Transverse colon (tissue), 4 donors: ENCODE results near the gene BCAP29. TPM values are rescaled to one million over a fixed set of nuclear protein-coding genes. Genes with fewer than 3 reads are reported as not detected.

Experiments used
- DNase-seq: peaks from one replicate; pipeline ENCODE4 v3.0.0-alpha.2; 2019
- H3K27ac ChIP-seq, 4 donors: fragments of 200-600 bp; sonication (generic); 2 replicates each; pipeline ENCODE4 v1.5.1; 2016 to 2018; ENCODE audit warnings: inconsistent platforms in 4 of 4
- H3K27me3 ChIP-seq: fragments of 200-600 bp; sonication (generic); 2 replicates; pipeline ENCODE4 v1.5.1; 2017; ENCODE audit warnings: inconsistent platforms
- H3K36me3 ChIP-seq, 4 donors: fragments of 200-600 bp; sonication (generic); 2 replicates each; pipeline ENCODE4 v1.5.1; 2017 to 2019; ENCODE audit warnings: inconsistent platforms in 4 of 4
- H3K4me1 ChIP-seq, 4 donors: fragments of 200-600 bp; sonication (generic); 2 replicates each; pipeline ENCODE4 v1.5.1; 2017 to 2020; ENCODE audit warnings: inconsistent platforms in 4 of 4
- H3K4me3 ChIP-seq, 4 donors: fragments of 200-600 bp; sonication (generic); 1 replicate in 1 of 4; 2 replicates in 3 of 4; pipeline versions ENCODE4 v1.5.1 to v1.6.1; 2017 to 2019; ENCODE audit warnings: inconsistent platforms in 4 of 4
- H3K9me3 ChIP-seq, 2 donors: fragments of 200-600 bp; sonication (generic); 2 replicates each; pipeline ENCODE4 v1.5.1; 2017 to 2019; ENCODE audit warnings: inconsistent platforms in 2 of 2
- EP300 ChIP-seq: sonication (generic); formaldehyde crosslinking; IDR thresholded peaks from one replicate; pipeline ENCODE4 v1.6.1; 2017; ENCODE audit warnings: antibody characterized with exemption, low read depth
- POLR2A ChIP-seq: fragments of 450-650 bp; IDR thresholded peaks from one replicate; pipeline ENCODE4 v1.6.1; 2016; ENCODE audit warnings: antibody characterized with exemption, mild to moderate bottlenecking, moderate library complexity
- POLR2AphosphoS5 ChIP-seq, 3 donors: sonication (generic); formaldehyde crosslinking; IDR thresholded peaks; one replicate each; pipeline ENCODE4 v1.6.1; 2016; ENCODE audit warnings: antibody characterized with exemption in 3 of 3
- WGBS, 2 donors: methylation state at CpG; one replicate each; pipeline ENCODE4 v1.1.5; 2018; ENCODE audit warnings: low coverage in 1 of 2; 5-methylcytosine and 5-hydroxymethylcytosine counted together
- in situ Hi-C, 4 donors: fragments of 200-750 bp; cut with MboI; loops; one replicate each; pipeline versions ENCODE4 v1.15.0 to v1.15.1; 2017; ENCODE audit warnings: low sequenced_read_pairs in 3 of 4, low pct_ligation_motif_present in 1 of 4, low pct_unique_long_range_greater_than_20kb in 1 of 4
- intact Hi-C: fragments of 100-400 bp; cut with DNase I; formaldehyde crosslinking; loops from one replicate; pipeline ENCODE4 v1.15.1; 2023; ENCODE audit warnings: low total_unique reads
- total RNA-seq, 4 donors: library from RNA; depleted of rRNA; stranded (reverse); fragments of >200 nt; gene quantifications; one replicate each; pipeline ENCODE4 v1.1.0, GENCODE V29; 2016
- TF ChIP-seq, protein P1 (sequence below), 5 experiments: fragments of 200-600 bp in 3 of 5; fragments of 450-650 bp in 2 of 5; sonication (generic) in 3 of 5; IDR thresholded peaks; 1 replicate in 2 of 5; 2 replicates in 3 of 5; pipeline ENCODE4 v1.5.1; 2016 to 2017; ENCODE audit warnings: antibody characterized with exemption in 5 of 5, inconsistent platforms in 3 of 5, mild to moderate bottlenecking in 2 of 5, moderate library complexity in 1 of 5

Gene BCAP29
- total RNA-seq, 4 donors from 2014 or later, result 8.6 to 96.5 (median 73.1) TPM

DNA sequence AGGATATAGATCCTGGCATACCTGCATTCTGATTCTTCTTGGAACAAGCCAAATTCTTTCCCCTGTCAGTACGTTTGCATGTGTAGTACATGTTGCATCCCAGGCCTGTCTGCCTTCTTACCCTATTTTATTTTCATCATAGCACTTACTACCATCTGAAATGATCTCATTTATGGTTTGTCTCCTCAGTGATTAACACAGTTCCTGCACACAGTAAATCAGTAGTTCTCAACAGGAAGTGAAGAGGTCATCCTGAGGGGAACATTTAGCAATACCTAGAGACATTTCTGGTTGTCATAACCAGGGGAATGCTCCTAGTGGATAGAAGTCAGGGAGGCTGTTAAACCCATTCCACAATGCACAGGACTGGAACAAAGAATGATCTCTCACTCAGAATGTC, 42.4 kb downstream of the BCAP29 start:
- DNase-seq, result no peak
- peak overlapping the region in 1 of 4 donors; percentile 1 for H3K27ac ChIP-seq

DNA sequence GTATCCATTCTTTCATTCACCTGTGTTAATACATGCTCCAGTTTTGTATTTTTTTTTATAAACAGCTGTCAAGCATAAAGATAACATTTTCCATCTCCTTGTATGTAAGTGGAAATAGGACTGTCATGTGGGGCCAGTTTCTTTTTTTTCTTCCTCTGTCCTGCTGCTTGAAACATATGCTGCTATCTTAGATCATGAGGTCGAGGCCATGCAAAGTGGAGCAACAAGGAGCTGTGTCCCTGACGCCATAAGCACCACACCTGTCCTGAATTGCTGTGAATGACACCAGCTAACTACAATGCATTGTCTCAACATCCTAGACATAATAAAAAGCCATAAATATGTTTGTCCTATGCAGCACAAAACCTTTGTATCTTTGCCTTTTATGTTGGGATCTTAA, 42.8 kb downstream of the BCAP29 start:
- no peaks in the 10 kb centered on the region for H3K27me3 ChIP-seq
- H3K4me1 ChIP-seq, result peaks cover 0 to 3% (median 0%) of the 10 kb centered on the region in 4 donors
- intact Hi-C loops, result no loop called here
- peak overlapping the region in 1 of 4 donors; percentile 1 for H3K27ac ChIP-seq
- 40% methylated on average over 2 of the region's 2 CpGs; no CpG with 5 or more reads in 1 of the 2 donors for WGBS, 2 donors
- in situ Hi-C loops, result no loop called here
- H3K9me3 ChIP-seq, result no peaks in the 10 kb centered on the region
- no peak overlapping the region for H3K4me3 ChIP-seq
- TF ChIP-seq POLR2A, result no peak
- TF ChIP-seq POLR2AphosphoS5 (IDR thresholded peaks at IDR 0.05), result no peak
- no peak for TF ChIP-seq EP300
- TF ChIP-seq, protein P1, sequence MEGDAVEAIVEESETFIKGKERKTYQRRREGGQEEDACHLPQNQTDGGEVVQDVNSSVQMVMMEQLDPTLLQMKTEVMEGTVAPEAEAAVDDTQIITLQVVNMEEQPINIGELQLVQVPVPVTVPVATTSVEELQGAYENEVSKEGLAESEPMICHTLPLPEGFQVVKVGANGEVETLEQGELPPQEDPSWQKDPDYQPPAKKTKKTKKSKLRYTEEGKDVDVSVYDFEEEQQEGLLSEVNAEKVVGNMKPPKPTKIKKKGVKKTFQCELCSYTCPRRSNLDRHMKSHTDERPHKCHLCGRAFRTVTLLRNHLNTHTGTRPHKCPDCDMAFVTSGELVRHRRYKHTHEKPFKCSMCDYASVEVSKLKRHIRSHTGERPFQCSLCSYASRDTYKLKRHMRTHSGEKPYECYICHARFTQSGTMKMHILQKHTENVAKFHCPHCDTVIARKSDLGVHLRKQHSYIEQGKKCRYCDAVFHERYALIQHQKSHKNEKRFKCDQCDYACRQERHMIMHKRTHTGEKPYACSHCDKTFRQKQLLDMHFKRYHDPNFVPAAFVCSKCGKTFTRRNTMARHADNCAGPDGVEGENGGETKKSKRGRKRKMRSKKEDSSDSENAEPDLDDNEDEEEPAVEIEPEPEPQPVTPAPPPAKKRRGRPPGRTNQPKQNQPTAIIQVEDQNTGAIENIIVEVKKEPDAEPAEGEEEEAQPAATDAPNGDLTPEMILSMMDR (IDR thresholded peaks at IDR 0.05), result no peak
- no peaks in the 10 kb centered on the region for H3K36me3 ChIP-seq
- DNase-seq, result peak; percentile 11

More for the DNA sequence above, 42.4 kb downstream of the BCAP29 start:
- peaks cover 0 to 3% (median 0%) of the 10 kb centered on the region in 4 donors for H3K4me1 ChIP-seq
- no peaks in the 10 kb centered on the region for H3K27me3 ChIP-seq
- no peaks in the 10 kb centered on the region for H3K9me3 ChIP-seq
- intact Hi-C loops, result no loop called here
- TF ChIP-seq, protein P1 (IDR thresholded peaks at IDR 0.05), result no peak
- TF ChIP-seq POLR2AphosphoS5 (IDR thresholded peaks at IDR 0.05) (no peak), EP300 (no peak), POLR2A (no peak)
- in situ Hi-C loops, result no loop called here
- no peak overlapping the region for H3K4me3 ChIP-seq
- 29 to 68% methylated on average over 1 of the region's 1 CpG for WGBS, 2 donors
- H3K36me3 ChIP-seq, result no peaks in the 10 kb centered on the region

DNA sequence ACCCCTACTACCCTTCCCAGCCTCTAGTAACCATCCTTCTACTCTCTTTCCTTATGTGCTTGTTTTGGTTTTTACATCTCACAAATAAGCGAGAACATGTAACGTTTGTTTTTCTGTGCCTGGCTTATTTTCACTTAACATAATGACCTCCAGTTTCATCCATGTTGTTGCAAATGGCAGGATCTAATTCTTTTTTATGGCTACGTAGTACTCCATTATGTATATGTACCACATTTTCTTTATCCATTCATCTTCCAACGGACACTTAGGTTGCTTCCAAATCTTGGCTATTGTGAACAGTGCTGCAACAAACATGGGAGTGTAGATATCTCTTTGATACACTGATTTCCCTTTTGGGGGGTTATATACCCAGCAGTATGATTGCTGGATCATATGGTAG, 47.0 kb downstream of the BCAP29 start:
- in situ Hi-C loops, result no loop called here
- no peak for DNase-seq
- 96 to 98% methylated on average over 4 of the region's 4 CpGs for WGBS, 2 donors
- Histone ChIP-seq H3K4me1 (peaks cover 0 to 3% (median 0%) of the 10 kb centered on the region in 4 donors), H3K4me3 (no peak overlapping the region), H3K36me3 (no peaks in the 10 kb centered on the region), H3K27me3 (no peaks in the 10 kb centered on the region), H3K9me3 (no peaks in the 10 kb centered on the region), H3K27ac (no peak overlapping the region)
- intact Hi-C loops, result no loop called here
- TF ChIP-seq EP300, result no peak
- TF ChIP-seq POLR2AphosphoS5 (IDR thresholded peaks at IDR 0.05), result no peak
- no peak for TF ChIP-seq POLR2A
- TF ChIP-seq, protein P1 (IDR thresholded peaks at IDR 0.05), result no peak

DNA sequence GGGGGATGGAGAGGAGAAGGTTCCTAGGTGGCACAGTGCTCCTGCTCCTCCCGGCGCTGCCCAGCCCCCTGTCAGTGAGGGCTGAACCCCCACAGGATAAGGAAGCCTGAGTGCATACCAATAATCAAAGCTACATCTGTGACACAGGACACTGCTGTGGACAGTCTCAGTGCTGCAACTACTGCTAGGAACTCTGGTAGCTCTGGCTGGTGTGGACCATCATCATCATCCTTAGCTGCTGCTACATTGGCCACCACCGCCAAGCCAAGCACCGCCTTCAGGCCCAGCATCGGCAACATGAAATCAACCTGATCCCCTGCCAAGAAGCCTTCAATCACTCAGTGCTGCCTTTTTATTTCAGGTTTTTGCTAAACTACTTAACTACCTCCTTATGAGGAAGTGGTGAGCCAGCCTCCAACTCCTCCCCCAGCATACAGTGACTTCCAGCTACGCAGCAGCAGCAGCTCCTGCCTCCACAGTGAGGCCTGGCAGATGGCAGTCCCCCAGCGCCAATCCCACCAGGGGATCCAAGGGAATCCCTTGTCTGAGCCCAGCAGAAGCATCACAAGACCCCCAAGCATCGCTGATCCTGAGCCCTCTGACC, 48.5 kb downstream of the BCAP29 start:
- TF ChIP-seq EP300, result no peak
- no peak for TF ChIP-seq POLR2A
- TF ChIP-seq POLR2AphosphoS5 (IDR thresholded peaks at IDR 0.05), result no peak
- TF ChIP-seq, protein P1 (IDR thresholded peaks at IDR 0.05), result no peak
- no peak for DNase-seq
- Histone ChIP-seq H3K4me1 (no peaks in the 10 kb centered on the region), H3K27me3 (no peaks in the 10 kb centered on the region), H3K27ac (no peak overlapping the region), H3K36me3 (no peaks in the 10 kb centered on the region), H3K9me3 (no peaks in the 10 kb centered on the region), H3K4me3 (no peak overlapping the region)
- 95 to 100% methylated on average over 1 to 8 of the region's 8 CpGs for WGBS, 2 donors
- intact Hi-C loops, result no loop called here
- in situ Hi-C loops, result no loop called here
